ENCODE results near the gene CNTN2. TPM values are rescaled to one million over a fixed set of nuclear protein-coding genes. Genes with fewer than 3 reads are reported as not detected.

CNTN2 gene
- total and polyA plus RNA-seq, 2 of the 8 experiments (the other 6 are each of a cell fraction or from before 2014, with no cell fraction given) = 1.2 to 3.9 TPM

DNA sequence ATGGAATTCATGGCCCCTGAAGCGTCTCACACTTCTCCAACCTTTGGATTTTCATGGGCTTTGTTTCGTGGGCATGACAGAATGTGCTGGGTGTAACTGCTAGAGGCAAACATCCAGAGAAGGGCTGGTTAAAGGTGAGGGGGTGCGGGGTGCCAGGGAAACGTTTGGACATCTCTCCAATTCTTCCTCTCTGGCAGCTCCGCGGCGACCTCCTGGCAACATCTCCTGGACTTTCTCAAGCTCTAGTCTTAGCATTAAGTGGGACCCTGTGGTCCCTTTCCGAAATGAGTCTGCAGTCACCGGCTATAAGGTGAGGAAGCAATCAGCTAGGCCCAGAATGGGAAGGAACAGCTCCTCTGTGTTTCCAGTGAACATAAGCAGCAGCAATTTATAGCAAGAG is 29.3 kb downstream of the CNTN2 start:
- CTCF ChIA-PET (ENCODE audit: partially characterized antibody) = interaction anchor here (0.6 to 38.9 kb wide), 8 partner anchors 8 to 250 kb away, joined by 3 to 1336 read pairs (median 4); no protein-coding TSS in a partner anchor
- H4K5ac ChIP-seq (ENCODE audit: insufficient read length, low read depth, low read length) = no peak overlapping the region

More for the DNA sequence above, 29.3 kb downstream of the CNTN2 start:
- no peak overlapping the region for H3K4ac ChIP-seq (replicated peaks; ENCODE audit: insufficient read length, low read depth, low read length)
- no peak overlapping the region for H3K4me2 ChIP-seq (ENCODE audit: insufficient read depth in 1 of 2, low read depth in 2 of 2, low read length in 2 of 2)
- H3K4me3 ChIP-seq (ENCODE audit: extremely low read depth in 1 of 4, insufficient read depth in 2 of 4, low read depth in 3 of 4, low read length in 4 of 4) = no peak overlapping the region
- no peak overlapping the region for H3K27ac ChIP-seq (ENCODE audit: low read depth, low read length)
- H2AK5ac ChIP-seq (ENCODE audit: low read depth, low read length) = no peak overlapping the region
- H3K56ac ChIP-seq (replicated peaks; ENCODE audit: insufficient read length, low read depth, low read length) = no peak overlapping the region
- POLR2A ChIA-PET (ENCODE audit: partially characterized antibody) = interaction anchor here (0.9 to 1.7 kb wide), 5 partner anchors 9 to 79 kb away, joined by 3 to 4 read pairs (median 3); no protein-coding TSS in a partner anchor
- DNase-seq (ENCODE audit: low read depth in 1 of 2, low spot score in 2 of 2) (no peak), FAIRE-seq (no peak)
- no peak overlapping the region for H2AFZ ChIP-seq (ENCODE audit: low read length)
- H2BK20ac ChIP-seq (ENCODE audit: low read length) = no peak overlapping the region
- H3K23me2 ChIP-seq (ENCODE audit: low read depth, low read length) = no peaks in the 10 kb centered on the region
- H2BK15ac ChIP-seq (ENCODE audit: low read length) = no peak overlapping the region
- H4K8ac ChIP-seq (ENCODE audit: extremely low read depth, insufficient read depth, low read length) = no peak overlapping the region
- H3K9ac ChIP-seq (replicated peaks in 1 of 4; ENCODE audit: extremely low read depth in 1 of 4, low read depth in 3 of 4, low read length in 3 of 4) = no peak overlapping the region
- no peaks in the 10 kb centered on the region for H3K9me3 ChIP-seq (ENCODE audit: insufficient read depth in 2 of 2, low read depth in 1 of 2, low read length in 1 of 2)
- 88% methylated on average over 9 of the region's 9 CpGs; no CpG with 5 or more reads in 1 of the 2 experiments for WGBS, 2 experiments (ENCODE audit: extremely low coverage in 1 of 2, insufficient coverage in 1 of 2, insufficient read length in 1 of 2, insufficient replicate concordance in 2 of 2, low coverage in 1 of 2, low lambda C conversion rate in 2 of 2, missing lambda C conversion rate in 1 of 2)
- no peak overlapping the region for H2BK12ac ChIP-seq (ENCODE audit: low read depth, low read length)
- TF ChIP-seq MAFK (IDR thresholded peaks at IDR 0.05; ENCODE audit: low read depth, low read length) (no peak), BRCA1 (IDR thresholded peaks at IDR 0.05; ENCODE audit: low read depth, low read length) (no peak), TCF12 (IDR thresholded peaks at IDR 0.05; ENCODE audit: low read depth, low read length) (no peak)
- no peaks in the 10 kb centered on the region for H3K36me3 ChIP-seq (ENCODE audit: control insufficient read depth in 2 of 4, insufficient read depth in 4 of 4, low read length in 3 of 4)
- no peak overlapping the region for H2BK5ac ChIP-seq (ENCODE audit: low read depth, low read length)
- H3K79me2 ChIP-seq (ENCODE audit: control insufficient read depth in 1 of 2, insufficient read depth in 2 of 2, low read length in 2 of 2) = no peaks in the 10 kb centered on the region
- H4K20me1 ChIP-seq (replicated peaks in 1 of 2; ENCODE audit: control insufficient read depth in 1 of 2, insufficient read depth in 2 of 2, low read length in 2 of 2) = no peaks in the 10 kb centered on the region
- no peak overlapping the region for H3K14ac ChIP-seq (ENCODE audit: insufficient read length)
- no peaks in the 10 kb centered on the region for H3K27me3 ChIP-seq (replicated peaks in 1 of 4; ENCODE audit: control insufficient read depth in 3 of 4, extremely low read depth in 1 of 4, insufficient read depth in 3 of 4, low read length in 3 of 4)
- H3K18ac ChIP-seq (ENCODE audit: extremely low read depth, low read length) = no peak overlapping the region
- no peak overlapping the region for H3K23ac ChIP-seq (ENCODE audit: insufficient read length)
- no peak overlapping the region for H2BK120ac ChIP-seq (replicated peaks; ENCODE audit: low read depth, low read length)
- H4K91ac ChIP-seq (replicated peaks; ENCODE audit: insufficient read length, low read length) = no peak overlapping the region
- H3K4me1 ChIP-seq (replicated peaks in 1 of 4; ENCODE audit: control insufficient read depth in 3 of 4, insufficient read depth in 4 of 4, low read length in 3 of 4) = no peaks in the 10 kb centered on the region
- H3K79me1 ChIP-seq (ENCODE audit: low read depth, low read length) = no peaks in the 10 kb centered on the region

Data from H1 (cell line).